GM21515 (cell line): ENCODE measurements around the gene MON2.
A peak's percentile ranks its signal among the peaks of the same experiment; 100 is the strongest.
"Not testable (repeated sequence)": the region's sequence is repeated elsewhere in the genome, so short reads cannot be mapped to it uniquely, and the experiment has no call there.

Experiments used
- ATAC-seq: cut with Tn5 transposase; IDR thresholded peaks from one replicate; pipeline ENCODE4 v1.9.1; 2021; ENCODE audit not compliant: unreplicated experiment

MON2 gene, protein sequence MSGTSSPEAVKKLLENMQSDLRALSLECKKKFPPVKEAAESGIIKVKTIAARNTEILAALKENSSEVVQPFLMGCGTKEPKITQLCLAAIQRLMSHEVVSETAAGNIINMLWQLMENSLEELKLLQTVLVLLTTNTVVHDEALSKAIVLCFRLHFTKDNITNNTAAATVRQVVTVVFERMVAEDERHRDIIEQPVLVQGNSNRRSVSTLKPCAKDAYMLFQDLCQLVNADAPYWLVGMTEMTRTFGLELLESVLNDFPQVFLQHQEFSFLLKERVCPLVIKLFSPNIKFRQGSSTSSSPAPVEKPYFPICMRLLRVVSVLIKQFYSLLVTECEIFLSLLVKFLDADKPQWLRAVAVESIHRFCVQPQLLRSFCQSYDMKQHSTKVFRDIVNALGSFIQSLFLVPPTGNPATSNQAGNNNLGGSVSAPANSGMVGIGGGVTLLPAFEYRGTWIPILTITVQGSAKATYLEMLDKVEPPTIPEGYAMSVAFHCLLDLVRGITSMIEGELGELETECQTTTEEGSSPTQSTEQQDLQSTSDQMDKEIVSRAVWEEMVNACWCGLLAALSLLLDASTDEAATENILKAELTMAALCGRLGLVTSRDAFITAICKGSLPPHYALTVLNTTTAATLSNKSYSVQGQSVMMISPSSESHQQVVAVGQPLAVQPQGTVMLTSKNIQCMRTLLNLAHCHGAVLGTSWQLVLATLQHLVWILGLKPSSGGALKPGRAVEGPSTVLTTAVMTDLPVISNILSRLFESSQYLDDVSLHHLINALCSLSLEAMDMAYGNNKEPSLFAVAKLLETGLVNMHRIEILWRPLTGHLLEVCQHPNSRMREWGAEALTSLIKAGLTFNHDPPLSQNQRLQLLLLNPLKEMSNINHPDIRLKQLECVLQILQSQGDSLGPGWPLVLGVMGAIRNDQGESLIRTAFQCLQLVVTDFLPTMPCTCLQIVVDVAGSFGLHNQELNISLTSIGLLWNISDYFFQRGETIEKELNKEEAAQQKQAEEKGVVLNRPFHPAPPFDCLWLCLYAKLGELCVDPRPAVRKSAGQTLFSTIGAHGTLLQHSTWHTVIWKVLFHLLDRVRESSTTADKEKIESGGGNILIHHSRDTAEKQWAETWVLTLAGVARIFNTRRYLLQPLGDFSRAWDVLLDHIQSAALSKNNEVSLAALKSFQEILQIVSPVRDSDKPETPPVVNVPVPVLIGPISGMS (N-terminal part only)

GRCh38 chr12:62466594-62467491 is at the start of gene MON2:
Gene MON2 (plus strand): TSS chr12:62466826. CDS start chr12:62467208, 382 bp downstream.
- ATAC-seq, result peak; percentile 98

GRCh38 chr12:62426089-62426488 is 40.5 kb upstream of the MON2 start:
- no peak for ATAC-seq

DNA sequence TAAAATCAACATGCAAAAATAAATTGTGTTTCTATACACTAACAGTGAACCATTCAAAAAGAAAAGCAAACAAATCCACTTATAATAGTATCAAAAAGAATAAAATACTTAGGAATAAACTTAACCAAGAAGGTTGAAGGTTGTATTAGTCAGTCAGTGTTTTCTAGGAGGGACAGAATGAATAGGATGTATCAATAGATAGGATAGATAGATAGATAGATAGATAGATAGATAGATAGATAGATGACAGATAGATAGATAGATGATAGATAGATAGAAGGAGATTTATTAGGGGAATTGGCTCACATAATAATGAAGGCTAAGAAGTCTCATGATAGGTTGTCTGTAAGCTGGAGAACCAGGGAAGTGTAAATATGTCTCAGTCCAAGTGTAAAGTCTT is 37.2 kb upstream of the MON2 start:
- no peak for ATAC-seq

DNA sequence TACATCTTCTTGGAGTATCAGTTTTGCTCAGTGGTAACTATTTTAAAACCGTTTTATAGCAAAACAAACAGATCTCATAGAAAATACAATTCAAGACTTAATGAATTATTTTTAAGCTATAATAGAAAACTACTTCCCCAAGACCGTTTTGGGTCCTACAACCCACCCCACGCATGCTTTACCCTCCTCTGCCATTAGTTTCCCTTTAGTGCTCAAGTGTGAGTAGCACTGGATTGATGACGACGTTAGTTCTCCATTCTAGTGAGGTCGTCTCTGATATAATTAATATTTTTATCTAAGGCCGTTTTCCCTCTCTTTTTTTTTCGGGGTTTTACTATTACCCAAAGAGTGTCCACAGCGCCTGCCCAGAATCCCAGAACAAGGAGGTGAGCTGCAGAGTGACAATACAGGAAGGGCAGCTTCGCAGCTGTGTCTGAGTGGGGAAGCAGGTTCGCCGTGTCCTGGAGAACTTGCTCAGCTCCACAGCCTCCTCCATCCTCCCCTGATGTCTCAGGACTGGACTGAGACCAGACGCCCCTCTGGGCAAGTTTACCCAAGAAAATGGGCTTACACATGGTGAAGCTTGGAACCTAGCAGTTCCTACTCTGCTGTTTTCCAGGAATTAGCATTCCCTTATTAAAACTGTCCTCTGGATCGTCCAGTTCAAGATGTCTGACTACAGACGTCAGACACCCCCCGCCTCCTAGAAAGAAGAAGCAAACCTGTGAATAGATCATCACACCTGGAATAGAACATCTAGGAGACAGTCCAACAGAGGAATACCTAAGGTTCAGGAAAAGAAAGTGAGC is 31.9 kb upstream of the MON2 start:
- no peak for ATAC-seq

GRCh38 chr12:62435303-62436163 is 31.1 kb upstream of the MON2 start:
- ATAC-seq, result peak; percentile 82

DNA sequence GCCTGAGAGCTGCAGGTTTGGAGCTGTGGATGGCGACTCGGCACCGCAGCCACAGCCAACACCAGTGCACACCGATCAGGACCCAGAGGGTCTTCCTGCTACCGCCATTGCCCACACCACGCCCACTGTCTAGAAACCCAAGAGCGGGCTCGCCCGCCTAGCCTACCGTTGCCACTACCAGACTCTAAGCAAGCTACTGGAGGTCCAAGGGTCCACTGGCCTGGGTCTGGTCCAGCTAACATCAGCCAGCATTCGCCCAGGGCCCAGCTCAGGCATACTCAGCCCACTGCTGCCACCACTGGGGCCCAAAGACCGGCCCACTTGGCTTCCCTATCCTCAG is 30.5 kb upstream of the MON2 start:
- no peak for ATAC-seq

DNA sequence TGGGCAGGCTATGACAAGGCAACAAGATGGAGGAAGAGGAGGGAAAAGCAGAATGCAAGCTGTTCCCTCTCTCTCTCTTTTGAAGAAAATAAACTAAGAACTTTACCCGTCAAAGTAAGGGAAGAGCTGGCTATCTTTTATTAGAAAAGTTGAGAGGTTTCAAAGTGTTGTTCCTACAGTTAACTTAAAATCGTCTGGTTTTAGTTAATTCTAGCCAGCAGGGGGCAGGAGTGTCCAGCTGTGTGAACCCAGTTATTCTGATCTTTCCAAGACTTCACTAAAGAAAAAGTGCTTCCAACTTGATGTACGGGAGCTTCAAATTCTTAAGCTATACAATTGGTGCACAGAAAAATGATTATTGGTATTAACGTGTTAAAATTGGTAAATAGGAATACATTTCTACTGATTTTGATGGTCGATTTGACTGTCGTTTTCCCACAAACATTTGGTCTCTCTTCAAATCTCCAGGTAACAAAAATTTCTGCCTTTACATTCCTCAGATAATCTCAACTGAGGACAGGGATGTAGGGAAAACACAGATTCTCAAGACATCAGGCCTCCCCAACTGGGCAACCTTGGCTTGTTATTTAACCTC is 28.4 kb upstream of the MON2 start:
- no peak for ATAC-seq

- no peak for ATAC-seq
Observed at GRCh38 chr12:62446754-62447452, 19.7 kb upstream of the MON2 start.

DNA sequence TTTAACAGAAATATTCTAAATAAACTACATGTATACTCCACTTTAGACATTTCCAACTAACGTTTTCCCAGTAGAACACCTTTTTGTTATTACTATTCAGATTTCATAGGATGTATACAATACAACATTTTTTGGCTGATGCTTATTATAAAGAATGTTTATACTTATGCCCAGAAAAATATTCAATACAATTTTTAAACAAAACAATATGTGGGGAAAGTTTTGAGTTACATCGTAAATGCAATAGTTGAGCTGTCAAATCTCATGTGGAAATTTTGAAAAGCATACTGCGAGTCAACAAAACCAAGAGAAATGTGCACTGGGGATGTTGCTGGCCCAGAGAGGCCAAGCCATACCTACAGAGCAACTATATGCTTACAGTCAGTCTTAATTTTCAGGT is 18.2 kb upstream of the MON2 start:
- ATAC-seq, result no peak

- not testable (repeated sequence) for ATAC-seq
Observed at GRCh38 chr12:62455429-62455828, 11.2 kb upstream of the MON2 start.

DNA sequence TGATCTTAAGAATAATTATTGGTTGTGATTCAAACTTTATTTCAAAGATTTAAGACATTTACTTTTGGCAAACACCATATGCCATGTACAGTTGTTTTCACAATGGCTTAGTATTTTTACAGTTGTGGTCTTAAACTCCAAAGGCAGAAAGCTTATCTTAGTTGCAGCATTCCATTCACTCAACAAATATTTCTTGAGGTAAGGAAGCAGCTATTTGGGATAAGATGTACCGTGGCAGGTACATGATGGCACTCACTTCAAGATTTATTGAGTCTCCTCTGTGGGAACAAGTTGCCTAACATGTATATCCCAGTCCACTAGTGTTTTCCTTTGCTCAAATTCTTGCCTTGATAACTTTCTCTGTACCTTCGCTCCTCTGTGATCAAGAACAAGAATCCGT is 8.0 kb upstream of the MON2 start:
- ATAC-seq, result no peak

- no peak for ATAC-seq
Observed at GRCh38 chr12:62459976-62460375, 6.7 kb upstream of the MON2 start.

DNA sequence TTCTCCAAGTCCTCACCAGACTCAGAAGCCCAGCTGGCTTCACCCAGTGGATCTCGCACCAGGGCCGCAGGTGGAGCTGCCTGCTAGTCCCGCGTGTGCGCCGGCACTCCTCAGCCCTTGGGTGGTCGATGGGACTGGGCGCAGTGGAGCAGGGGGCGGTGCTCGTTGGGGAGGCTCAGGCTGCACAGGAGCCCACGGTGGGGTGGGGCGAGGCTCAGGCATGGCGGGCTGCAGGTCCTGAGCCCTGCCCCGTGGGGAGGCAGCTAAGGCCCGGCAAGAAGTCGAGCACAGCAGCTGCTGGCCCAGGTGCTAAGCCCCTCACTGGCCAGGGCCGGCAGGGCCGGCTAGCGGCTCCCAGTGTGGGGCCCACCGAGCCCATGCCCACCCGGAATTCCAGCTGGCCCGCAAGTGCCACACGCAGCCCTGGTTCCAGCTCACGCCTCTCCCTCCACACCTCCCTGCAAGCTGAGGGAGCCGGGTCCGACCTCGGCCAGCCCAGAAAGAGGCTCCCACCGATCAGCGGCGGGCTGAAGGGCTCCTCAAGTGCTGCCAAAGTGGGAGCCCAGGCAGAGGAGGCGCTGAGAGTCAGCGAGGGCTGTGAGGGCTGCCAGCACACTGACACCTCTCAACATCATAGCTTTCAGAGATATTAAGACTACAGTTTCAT is 5.3 kb upstream of the MON2 start:
- ATAC-seq, result not testable (repeated sequence)

DNA sequence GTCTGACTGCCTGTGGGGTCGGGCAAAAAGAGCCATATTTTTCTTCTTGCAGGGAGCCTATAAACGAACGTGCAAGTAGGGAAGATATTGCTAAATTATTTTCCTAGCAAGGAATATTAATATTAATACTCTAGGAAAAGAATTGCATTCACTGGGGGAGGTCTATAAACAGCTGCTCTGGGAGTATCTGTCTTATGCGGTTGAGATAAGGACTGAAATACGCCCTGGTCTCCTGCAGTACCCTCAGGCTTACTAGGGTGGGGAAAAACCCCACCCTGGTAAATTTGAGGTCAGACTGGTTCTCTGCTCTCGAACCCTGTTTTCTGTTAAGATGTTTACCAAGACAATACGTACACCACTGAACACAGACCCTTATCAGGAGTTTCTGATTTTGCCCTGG is 3.4 kb upstream of the MON2 start:
- not testable (repeated sequence) for ATAC-seq

DNA sequence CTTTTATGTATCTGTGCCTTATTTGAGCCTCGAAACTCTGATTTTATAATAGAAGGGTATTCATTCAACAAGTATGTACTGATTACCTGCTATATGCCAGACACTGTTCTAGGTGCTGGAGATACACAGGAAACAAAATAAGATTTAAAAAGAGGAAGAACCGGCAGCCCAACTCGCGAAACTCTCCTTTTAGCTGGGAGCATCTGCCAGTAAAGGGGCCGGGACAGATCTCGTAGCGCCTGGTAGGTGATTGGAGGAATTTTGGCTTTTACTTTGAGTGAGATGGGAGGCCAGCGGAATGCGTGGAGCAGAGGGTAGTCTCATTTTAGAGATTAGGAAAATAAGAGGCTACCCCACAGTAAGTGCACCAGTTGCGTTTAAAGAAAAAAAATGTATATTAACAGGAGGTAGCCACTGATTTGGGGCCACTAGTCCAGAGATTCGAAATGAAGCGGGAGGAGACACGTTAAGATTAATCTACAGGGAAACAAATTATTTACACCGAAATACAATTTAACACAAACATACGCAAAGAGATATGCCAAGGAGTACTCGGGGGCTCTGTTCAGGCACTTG is 520 bp upstream of the MON2 start:
- peak; percentile 40 for ATAC-seq

- ATAC-seq, result no peak
Observed at GRCh38 chr12:62468397-62468796, 1.8 kb downstream of the MON2 start.

DNA sequence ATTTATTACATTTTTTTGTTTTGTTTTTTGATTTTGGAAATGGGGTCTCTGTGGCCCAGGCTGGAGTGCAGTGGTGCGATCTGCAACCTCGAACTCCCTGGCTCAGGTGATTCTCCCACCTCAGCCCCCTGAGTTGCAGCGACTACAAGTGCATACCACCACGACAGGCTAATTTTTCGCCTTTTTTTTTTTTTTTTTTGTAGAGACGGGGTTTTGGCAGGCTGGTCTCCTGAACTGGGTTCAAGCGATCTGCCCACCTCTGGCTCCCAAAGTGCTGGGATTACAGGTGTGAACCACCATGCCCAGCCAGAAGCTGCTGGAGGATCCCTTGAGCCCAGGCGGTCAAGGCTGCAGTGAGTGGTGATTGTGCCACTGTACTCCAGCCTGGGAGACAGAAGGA is 2.3 kb downstream of the MON2 start:
- ATAC-seq, result no peak
